Keratinocyte (primary cell): ENCODE results near the gene VGLL2. TPM values are rescaled to one million over a fixed set of nuclear protein-coding genes. Genes with fewer than 3 reads are reported as not detected.

Source experiments
- DNase-seq: peaks from one replicate; pipeline ENCODE4 v3.0.0-alpha.2; 2011; ENCODE audit warnings: low read depth, missing footprints, low spot score
- FAIRE-seq: peaks from 2 replicates; lab custom pipeline; 2011; peaks lifted over from hg19 to GRCh38; lab: Jason Lieb, UNC
- H2AFZ ChIP-seq: 2 replicates; pipeline ENCODE4 v1.6.0; 2012; ENCODE audit warnings: low read length, control low read depth, inconsistent platforms; ENCODE audit not compliant: control insufficient read depth
- H3K27ac ChIP-seq: 2 replicates; pipeline ENCODE4 v1.5.1; 2011; ENCODE audit warnings: low read length; ENCODE audit not compliant: control insufficient read depth, insufficient read depth
- H3K27me3 ChIP-seq: 3 replicates; pipeline ENCODE4 v1.6.0; 2011; ENCODE audit warnings: low read length; ENCODE audit not compliant: control insufficient read depth, insufficient read depth; ENCODE audit errors: extremely low read depth
- H3K36me3 ChIP-seq, 2 experiments: 2 replicates in 1 of 2; 3 replicates in 1 of 2; pipeline ENCODE4 v1.5.1; 2011; ENCODE audit warnings: low read length in 2 of 2, mild to moderate bottlenecking in 1 of 2; ENCODE audit not compliant: control insufficient read depth in 2 of 2, insufficient read depth in 2 of 2; ENCODE audit errors: extremely low read depth in 1 of 2
- H3K4me1 ChIP-seq: 3 replicates; pipeline ENCODE4 v1.5.1; 2011; ENCODE audit warnings: low read length; ENCODE audit not compliant: control insufficient read depth, insufficient read depth; ENCODE audit errors: extremely low read depth
- H3K4me2 ChIP-seq: 3 replicates; pipeline ENCODE4 v1.6.0; 2011; ENCODE audit warnings: low read depth, low read length; ENCODE audit not compliant: control insufficient read depth, insufficient read depth; ENCODE audit errors: extremely low read depth
- H3K4me3 ChIP-seq, 3 experiments: fragments of 200-600 bp in 1 of 3; sonication (generic) in 1 of 3; 2 replicates in 2 of 3; 3 replicates in 1 of 3; pipeline ENCODE4 v1.5.1; 2011 to 2016; ENCODE audit warnings: low read length in 3 of 3, mild to moderate bottlenecking in 3 of 3, control low read depth in 2 of 3, inconsistent platforms in 1 of 3, low read depth in 1 of 3, mixed read lengths in 1 of 3, mixed run types in 1 of 3, moderate library complexity in 1 of 3; ENCODE audit not compliant: control insufficient read depth in 2 of 3, insufficient read depth in 2 of 3; ENCODE audit errors: extremely low read depth in 1 of 3
- H3K79me2 ChIP-seq: 2 replicates; pipeline ENCODE4 v1.6.0; 2012; ENCODE audit warnings: low read length; ENCODE audit not compliant: control insufficient read depth, insufficient read depth
- H3K9ac ChIP-seq: 3 replicates; pipeline ENCODE4 v1.6.0; 2011; ENCODE audit warnings: low read length; ENCODE audit not compliant: control insufficient read depth, insufficient read depth; ENCODE audit errors: extremely low read depth
- H3K9me1 ChIP-seq: 3 replicates; pipeline ENCODE4 v1.6.0; 2011; ENCODE audit warnings: low read length; ENCODE audit not compliant: control insufficient read depth, insufficient read depth; ENCODE audit errors: extremely low read depth
- H3K9me3 ChIP-seq: 2 replicates; pipeline ENCODE4 v1.5.1; 2012; ENCODE audit warnings: low read depth, low read length; ENCODE audit not compliant: control insufficient read depth
- H4K20me1 ChIP-seq: 3 replicates; pipeline ENCODE4 v1.6.0; 2011; ENCODE audit warnings: low read length; ENCODE audit not compliant: control insufficient read depth, insufficient read depth; ENCODE audit errors: extremely low read depth
- CTCF ChIP-seq, 3 experiments: IDR thresholded peaks in 1 of 3; conservative IDR thresholded peaks in 1 of 3; optimal IDR thresholded peaks in 1 of 3; 2 replicates in 2 of 3; 3 replicates in 1 of 3; pipeline versions ENCODE3 to v1.5.1; 2011; ENCODE audit warnings: low read length in 3 of 3, mild to moderate bottlenecking in 3 of 3, moderate library complexity in 2 of 3, control low read depth in 1 of 3, inconsistent platforms in 1 of 3; ENCODE audit not compliant: insufficient read depth in 2 of 3; ENCODE audit errors: extremely low read depth in 1 of 3
- EZH2 ChIP-seq: IDR thresholded peaks from one replicate; pipeline ENCODE4 v1.6.1; 2012; ENCODE audit warnings: inconsistent platforms, mild to moderate bottlenecking, low read length, moderate library complexity
- dilution Hi-C: fragments of 300-500 bp; cut with MboI; formaldehyde crosslinking; loops from one replicate; pipeline ENCODE4 v1.7.0; 2020; ENCODE audit warnings: low sequenced_read_pairs; ENCODE audit not compliant: extremely low pct_ligation_motif_present
- polyA plus RNA-seq, 5 experiments: library from polyadenylated mRNA; depleted of rRNA in 3 of 5; stranded (reverse) in 3 of 5; stranded (forward) in 1 of 5; unstranded in 1 of 5; fragments of >200 nt; gene quantifications; 1 replicate in 1 of 5; 2 replicates in 3 of 5; 3 replicates in 1 of 5; pipeline versions ENCODE4 v1.2.1 to v1.2.3, GENCODE V29; 2011 to 2012; ENCODE audit warnings: missing spikeins in 2 of 5, low read depth in 1 of 5, low replicate concordance in 1 of 5

The VGLL2 gene
- polyA plus RNA-seq, 1 donor (not counting 4 experiments of a cell fraction or from before 2014, with no cell fraction given), result not detected

DNA sequence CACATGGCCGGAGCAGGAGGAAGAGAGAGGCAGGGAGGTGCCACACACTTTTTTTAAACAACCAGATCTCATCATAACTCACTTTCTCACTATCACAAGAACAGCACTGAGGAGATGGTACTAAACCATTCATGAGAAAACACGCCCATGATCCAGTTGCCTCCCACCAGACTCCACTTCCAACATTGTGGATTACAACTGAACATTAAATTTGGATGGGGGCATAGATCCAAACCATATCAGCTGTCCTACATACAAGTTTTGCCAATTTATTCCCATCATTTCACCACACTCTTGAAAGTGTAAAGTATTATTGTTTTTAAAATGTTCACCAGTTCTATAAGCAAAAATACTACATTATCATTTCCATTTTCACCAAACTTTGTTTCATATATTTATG, 33.9 kb upstream of the VGLL2 start:
- H3K9me3 ChIP-seq, result no peaks in the 10 kb centered on the region
- no peaks in the 10 kb centered on the region for H3K27me3 ChIP-seq
- FAIRE-seq, result no peak
- no peak for DNase-seq
- H3K9me1 ChIP-seq, result no peaks in the 10 kb centered on the region
- H3K27ac ChIP-seq, result no peak overlapping the region
- no peaks in the 10 kb centered on the region for H3K36me3 ChIP-seq
- no peak overlapping the region for H3K4me2 ChIP-seq
- H4K20me1 ChIP-seq, result no peaks in the 10 kb centered on the region
- no peak overlapping the region for H3K9ac ChIP-seq
- H3K4me1 ChIP-seq, result no peaks in the 10 kb centered on the region
- no peaks in the 10 kb centered on the region for H3K79me2 ChIP-seq
- H2AFZ ChIP-seq, result no peak overlapping the region
- dilution Hi-C loops, result no loop called here
- H3K4me3 ChIP-seq, result no peak overlapping the region
- TF ChIP-seq CTCF (optimal IDR thresholded peaks at IDR 0.05 in 1 of 3, IDR thresholded peaks at IDR 0.05 in 1 of 3, conservative IDR thresholded peaks at IDR 0.05 in 1 of 3; ENCODE audit: extremely low read depth in 1 of 3, insufficient read depth in 2 of 3, low read length in 3 of 3), result no peak
- no peak for TF ChIP-seq EZH2

GRCh38 chr6:117232196-117232595, 33.2 kb upstream of the VGLL2 start:
- dilution Hi-C loops, result no loop called here
- Histone ChIP-seq H3K4me2 (no peak overlapping the region), H3K9me3 (no peaks in the 10 kb centered on the region), H3K36me3 (no peaks in the 10 kb centered on the region), H3K4me3 (no peak overlapping the region), H3K79me2 (no peaks in the 10 kb centered on the region), H3K4me1 (no peaks in the 10 kb centered on the region), H4K20me1 (no peaks in the 10 kb centered on the region), H3K27ac (no peak overlapping the region), H3K27me3 (no peaks in the 10 kb centered on the region), H3K9ac (no peak overlapping the region), H3K9me1 (no peaks in the 10 kb centered on the region), H2AFZ (no peak overlapping the region)
- DNase-seq, result no peak
- no peak for FAIRE-seq
- TF ChIP-seq CTCF (optimal IDR thresholded peaks at IDR 0.05 in 1 of 3, IDR thresholded peaks at IDR 0.05 in 1 of 3, conservative IDR thresholded peaks at IDR 0.05 in 1 of 3; ENCODE audit: extremely low read depth in 1 of 3, insufficient read depth in 2 of 3, low read length in 3 of 3) (no peak), EZH2 (no peak)
